A673 (cell line): ENCODE measurements around the gene HOXA6. TPM values are rescaled to one million over a fixed set of nuclear protein-coding genes. Genes with fewer than 3 reads are reported as not detected.

Experiments
- BruUV-seq: library from RNA; stranded (reverse); fragments of 400-500 nt; replicated peaks from 2 replicates; lab custom pipeline; 2021; lab: Mats Ljungman, UMichigan
- CTCF ChIA-PET: fragments of 300-600 bp; sonication (Branson Sonifier 250); formaldehyde crosslinking; loops from one replicate; lab custom pipeline; 2022; ENCODE audit warnings: antibody characterized with exemption; lab: Charles Lee
- POLR2A ChIA-PET: fragments of 300-600 bp; sonication (Branson Sonifier 250); formaldehyde crosslinking; loops from one replicate; lab custom pipeline; 2022; ENCODE audit warnings: antibody characterized with exemption; ENCODE audit not compliant: low non-redundant PET; lab: Charles Lee
- DNase-seq: peaks from one replicate; pipeline ENCODE4 v3.0.0-alpha.2; 2015; ENCODE audit warnings: low spot score
- H3K27ac ChIP-seq: fragments of 200-600 bp; sonication (generic); 2 replicates; pipeline ENCODE4 v1.5.1; 2016; ENCODE audit warnings: mixed run types, low read depth, mild to moderate bottlenecking, mixed read lengths, antibody characterized with exemption, low read length; ENCODE audit not compliant: poor library complexity, severe bottlenecking
- H3K27me3 ChIP-seq: fragments of 200-600 bp; sonication (generic); replicated peaks from 2 replicates; pipeline ENCODE4 v1.6.1; 2017; ENCODE audit warnings: mixed run types, low read depth, mild to moderate bottlenecking, mixed read lengths, antibody characterized with exemption, low read length; ENCODE audit not compliant: insufficient read depth, poor library complexity
- H3K36me3 ChIP-seq: fragments of 200-600 bp; sonication (generic); 2 replicates; pipeline ENCODE4 v1.6.1; 2016; ENCODE audit warnings: mixed run types, mild to moderate bottlenecking, mixed read lengths, antibody characterized with exemption, low read length; ENCODE audit not compliant: insufficient read depth, poor library complexity, severe bottlenecking
- H3K4me1 ChIP-seq: fragments of 200-600 bp; sonication (generic); 2 replicates; pipeline ENCODE4 v1.6.1; 2017; ENCODE audit warnings: mixed run types, mild to moderate bottlenecking, mixed read lengths, antibody characterized with exemption, low read length; ENCODE audit not compliant: insufficient read depth, poor library complexity, severe bottlenecking
- H3K4me3 ChIP-seq: fragments of 200-600 bp; sonication (generic); 2 replicates; pipeline ENCODE4 v1.5.1; 2016; ENCODE audit warnings: low read depth, mixed run types, mild to moderate bottlenecking, mixed read lengths, low read length; ENCODE audit not compliant: poor library complexity, severe bottlenecking
- H3K9me3 ChIP-seq: fragments of 200-600 bp; sonication (generic); 2 replicates; pipeline ENCODE4 v1.6.1; 2016; ENCODE audit warnings: mixed run types, low read depth, mild to moderate bottlenecking, mixed read lengths, antibody characterized with exemption, low read length; ENCODE audit not compliant: poor library complexity, severe bottlenecking
- EZH2 ChIP-seq: fragments of 200-600 bp; sonication (generic); IDR thresholded peaks from 2 replicates; pipeline ENCODE4 v1.6.1; 2017; ENCODE audit warnings: borderline replicate concordance, low read depth, mild to moderate bottlenecking, mixed read lengths, antibody characterized with exemption, low read length; ENCODE audit not compliant: poor library complexity, severe bottlenecking
- intact Hi-C: fragments of 100-400 bp; cut with micrococcal nuclease; formaldehyde crosslinking; loops from one replicate; pipeline ENCODE4 v1.10.0; 2022; ENCODE audit not compliant: unreplicated experiment
- total RNA-seq: library from RNA; stranded (reverse); gene quantifications from 2 replicates; pipeline ENCODE4 v1.2.3, GENCODE V29; 2021
- TF ChIP-seq, protein P1 (sequence below): fragments of 300-800, 200-600 bp; sonication (generic); conservative IDR thresholded peaks from 2 replicates; pipeline ENCODE4 v1.5.1; 2017; ENCODE audit warnings: low read depth, mild to moderate bottlenecking, antibody characterized with exemption, low read length, moderate library complexity, mixed read lengths

Gene HOXA6
- total RNA-seq, 1 experiment from 2014 or later = not detected

DNA sequence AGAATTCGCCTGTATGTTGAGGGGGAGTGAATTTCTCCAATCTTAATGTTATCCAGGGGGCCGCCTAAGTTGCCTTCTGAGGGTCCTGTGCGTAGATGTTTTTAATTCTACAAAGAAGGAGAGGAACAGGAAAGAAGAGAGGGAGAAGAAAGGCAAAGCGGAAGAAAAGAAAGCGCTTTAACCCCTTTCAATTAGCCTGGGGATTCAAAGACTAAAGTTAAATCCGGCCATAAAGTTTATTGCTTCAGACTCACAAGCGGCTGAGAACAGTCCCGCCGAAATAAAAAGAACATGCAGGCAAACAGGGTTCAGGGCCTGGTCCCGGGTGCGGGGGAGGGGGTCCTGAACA lies 8.6 kb downstream of the HOXA6 start:
- CTCF ChIA-PET = no interaction called here
- H3K9me3 ChIP-seq = no peaks in the 10 kb centered on the region
- no peak overlapping the region for H3K4me3 ChIP-seq
- no TSS peak for BruUV-seq
- no peak for DNase-seq
- H3K36me3 ChIP-seq = no peaks in the 10 kb centered on the region
- peaks cover 13% of the 10 kb centered on the region for H3K4me1 ChIP-seq
- POLR2A ChIA-PET = no interaction called here
- H3K27me3 ChIP-seq = peaks cover 100% of the 10 kb centered on the region
- TF ChIP-seq EZH2 = no peak
- TF ChIP-seq, protein P1, sequence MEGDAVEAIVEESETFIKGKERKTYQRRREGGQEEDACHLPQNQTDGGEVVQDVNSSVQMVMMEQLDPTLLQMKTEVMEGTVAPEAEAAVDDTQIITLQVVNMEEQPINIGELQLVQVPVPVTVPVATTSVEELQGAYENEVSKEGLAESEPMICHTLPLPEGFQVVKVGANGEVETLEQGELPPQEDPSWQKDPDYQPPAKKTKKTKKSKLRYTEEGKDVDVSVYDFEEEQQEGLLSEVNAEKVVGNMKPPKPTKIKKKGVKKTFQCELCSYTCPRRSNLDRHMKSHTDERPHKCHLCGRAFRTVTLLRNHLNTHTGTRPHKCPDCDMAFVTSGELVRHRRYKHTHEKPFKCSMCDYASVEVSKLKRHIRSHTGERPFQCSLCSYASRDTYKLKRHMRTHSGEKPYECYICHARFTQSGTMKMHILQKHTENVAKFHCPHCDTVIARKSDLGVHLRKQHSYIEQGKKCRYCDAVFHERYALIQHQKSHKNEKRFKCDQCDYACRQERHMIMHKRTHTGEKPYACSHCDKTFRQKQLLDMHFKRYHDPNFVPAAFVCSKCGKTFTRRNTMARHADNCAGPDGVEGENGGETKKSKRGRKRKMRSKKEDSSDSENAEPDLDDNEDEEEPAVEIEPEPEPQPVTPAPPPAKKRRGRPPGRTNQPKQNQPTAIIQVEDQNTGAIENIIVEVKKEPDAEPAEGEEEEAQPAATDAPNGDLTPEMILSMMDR = no peak
- intact Hi-C loops = no loop called here
- H3K27ac ChIP-seq = no peak overlapping the region

DNA sequence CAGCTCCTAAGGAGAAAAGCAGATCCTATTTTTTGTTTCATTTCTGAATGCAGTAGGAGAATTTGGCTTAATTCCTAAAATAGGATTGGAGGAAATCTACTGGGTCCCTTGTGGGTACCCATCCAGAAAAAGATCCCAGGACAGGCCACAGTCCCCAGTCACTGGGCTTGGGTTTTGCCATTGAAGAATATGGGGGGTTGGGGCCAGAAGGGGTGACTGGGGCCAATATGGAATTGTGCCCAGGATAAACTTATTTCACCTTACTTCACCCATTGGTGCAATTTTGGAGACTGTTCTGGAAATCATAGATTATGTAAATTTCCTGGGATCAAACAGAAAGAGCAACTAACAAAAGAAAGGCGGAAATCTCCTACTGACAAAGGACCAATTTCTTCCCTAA lies 9.1 kb downstream of the HOXA6 start:
- DNase-seq = no peak
- no peaks in the 10 kb centered on the region for H3K9me3 ChIP-seq
- H3K27ac ChIP-seq = no peak overlapping the region
- ChIA-PET CTCF (no interaction called here), POLR2A (no interaction called here)
- no TSS peak for BruUV-seq
- no peak for TF ChIP-seq EZH2
- TF ChIP-seq, protein P1 = no peak
- H3K27me3 ChIP-seq = peaks cover 100% of the 10 kb centered on the region
- peaks cover 9% of the 10 kb centered on the region for H3K4me1 ChIP-seq
- no peaks in the 10 kb centered on the region for H3K36me3 ChIP-seq
- intact Hi-C loops = no loop called here
- H3K4me3 ChIP-seq = no peak overlapping the region

DNA sequence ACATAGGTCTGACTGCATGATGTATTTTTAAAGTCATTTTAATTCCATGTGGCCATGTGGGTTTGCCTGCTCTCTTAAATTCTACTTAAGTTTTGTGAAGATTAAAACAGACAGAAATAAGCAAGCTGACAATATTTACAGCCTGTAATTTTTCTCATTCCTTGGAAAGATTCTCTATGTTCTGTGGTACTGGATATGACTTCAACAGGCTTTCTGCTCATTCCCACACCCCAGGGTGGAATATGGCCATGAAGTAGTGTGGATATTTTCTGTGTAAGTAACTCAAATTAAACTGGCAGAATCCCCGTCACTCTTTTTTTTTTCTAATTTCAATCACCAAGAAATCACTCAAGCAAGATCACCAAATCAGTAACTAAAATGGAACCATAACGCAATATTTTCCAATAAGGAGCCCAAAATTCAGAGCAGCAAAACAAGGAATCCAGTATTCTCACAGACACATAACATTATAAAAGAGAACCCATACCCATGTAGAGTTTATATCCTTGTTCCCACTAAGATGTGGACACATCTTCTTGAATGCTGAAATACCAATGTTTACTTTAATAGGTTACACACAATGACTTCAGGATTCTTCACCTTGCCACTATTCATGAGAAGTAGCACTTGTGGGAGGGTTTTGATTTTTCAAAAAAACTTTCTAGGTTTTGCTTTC lies 9.8 kb downstream of the HOXA6 start:
- Histone ChIP-seq H3K27me3 (peaks cover 100% of the 10 kb centered on the region), H3K27ac (no peak overlapping the region), H3K4me1 (peaks cover 5% of the 10 kb centered on the region), H3K4me3 (no peak overlapping the region), H3K9me3 (no peaks in the 10 kb centered on the region), H3K36me3 (no peaks in the 10 kb centered on the region)
- BruUV-seq = no TSS peak
- no peak for DNase-seq
- POLR2A ChIA-PET = no interaction called here
- TF ChIP-seq EZH2 = no peak
- TF ChIP-seq, protein P1 = no peak
- intact Hi-C loops = no loop called here
- CTCF ChIA-PET = no interaction called here
